22Rv1 (cell line): ENCODE measurements around the gene ASIC1.

Experiments
- H3K27ac ChIP-seq: fragments of 450-650 bp; 2 replicates; pipeline ENCODE4 v1.5.1; 2017
- ZFX ChIP-seq: fragments of 450-650 bp; IDR thresholded peaks from 2 replicates; pipeline ENCODE4 v1.6.1; 2017; ENCODE audit warnings: antibody characterized with exemption, borderline replicate concordance
- TF ChIP-seq, protein P1 (sequence below): fragments of 450-650 bp; IDR thresholded peaks from 2 replicates; pipeline ENCODE4 v1.5.1; 2017; ENCODE audit warnings: mild to moderate bottlenecking

Gene ASIC1

DNA sequence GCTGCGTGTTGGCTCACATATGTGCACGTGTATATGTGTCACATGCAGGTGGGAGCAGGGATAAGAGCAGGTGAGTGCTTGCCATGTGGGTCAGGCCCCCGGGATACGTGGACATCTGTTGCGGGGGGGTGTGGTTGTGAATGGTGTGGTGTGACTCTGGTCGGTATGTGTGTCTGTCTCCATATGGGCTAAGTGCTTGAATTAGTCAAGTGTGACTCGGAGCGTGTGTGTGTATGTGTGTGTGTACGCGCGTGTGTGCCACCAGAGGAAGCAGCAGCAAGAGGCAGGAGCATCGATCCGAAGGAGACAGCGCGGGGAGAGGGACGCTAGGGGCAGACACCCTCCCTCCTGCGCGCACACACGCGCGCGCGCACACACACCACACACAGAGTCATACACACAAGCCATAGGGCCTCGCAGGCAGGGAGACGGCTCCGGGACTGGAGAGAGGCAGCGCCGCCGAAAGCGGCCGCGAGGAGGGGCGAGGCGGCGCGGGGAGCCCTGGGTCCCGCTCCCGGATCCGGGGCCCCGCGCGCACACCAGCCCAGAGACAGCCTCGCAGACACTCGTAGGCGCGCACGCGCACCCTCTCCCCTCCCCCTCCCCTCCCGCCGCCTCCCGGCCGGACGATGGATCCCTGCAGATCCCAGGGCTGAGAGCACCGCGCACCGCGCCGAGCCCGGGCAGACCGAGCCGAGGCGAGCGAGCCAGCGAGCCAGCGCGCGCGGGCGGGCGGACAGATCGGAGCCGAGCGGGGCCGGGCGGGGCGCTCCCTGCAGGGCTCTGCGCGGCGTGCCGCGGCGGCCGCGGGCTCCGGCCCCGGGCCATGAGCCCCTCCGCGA, at the start of gene ASIC1:
TSS of gene ASIC1 (plus strand) at position 597 of the 842 bp plus-strand sequence. CDS start 1,171 bp downstream, outside the sequence.
- peak within 1 kb of the TSS; percentile 64 for H3K27ac ChIP-seq
- no peak for TF ChIP-seq ZFX
- TF ChIP-seq, protein P1, sequence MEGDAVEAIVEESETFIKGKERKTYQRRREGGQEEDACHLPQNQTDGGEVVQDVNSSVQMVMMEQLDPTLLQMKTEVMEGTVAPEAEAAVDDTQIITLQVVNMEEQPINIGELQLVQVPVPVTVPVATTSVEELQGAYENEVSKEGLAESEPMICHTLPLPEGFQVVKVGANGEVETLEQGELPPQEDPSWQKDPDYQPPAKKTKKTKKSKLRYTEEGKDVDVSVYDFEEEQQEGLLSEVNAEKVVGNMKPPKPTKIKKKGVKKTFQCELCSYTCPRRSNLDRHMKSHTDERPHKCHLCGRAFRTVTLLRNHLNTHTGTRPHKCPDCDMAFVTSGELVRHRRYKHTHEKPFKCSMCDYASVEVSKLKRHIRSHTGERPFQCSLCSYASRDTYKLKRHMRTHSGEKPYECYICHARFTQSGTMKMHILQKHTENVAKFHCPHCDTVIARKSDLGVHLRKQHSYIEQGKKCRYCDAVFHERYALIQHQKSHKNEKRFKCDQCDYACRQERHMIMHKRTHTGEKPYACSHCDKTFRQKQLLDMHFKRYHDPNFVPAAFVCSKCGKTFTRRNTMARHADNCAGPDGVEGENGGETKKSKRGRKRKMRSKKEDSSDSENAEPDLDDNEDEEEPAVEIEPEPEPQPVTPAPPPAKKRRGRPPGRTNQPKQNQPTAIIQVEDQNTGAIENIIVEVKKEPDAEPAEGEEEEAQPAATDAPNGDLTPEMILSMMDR, result peak; percentile 37

DNA sequence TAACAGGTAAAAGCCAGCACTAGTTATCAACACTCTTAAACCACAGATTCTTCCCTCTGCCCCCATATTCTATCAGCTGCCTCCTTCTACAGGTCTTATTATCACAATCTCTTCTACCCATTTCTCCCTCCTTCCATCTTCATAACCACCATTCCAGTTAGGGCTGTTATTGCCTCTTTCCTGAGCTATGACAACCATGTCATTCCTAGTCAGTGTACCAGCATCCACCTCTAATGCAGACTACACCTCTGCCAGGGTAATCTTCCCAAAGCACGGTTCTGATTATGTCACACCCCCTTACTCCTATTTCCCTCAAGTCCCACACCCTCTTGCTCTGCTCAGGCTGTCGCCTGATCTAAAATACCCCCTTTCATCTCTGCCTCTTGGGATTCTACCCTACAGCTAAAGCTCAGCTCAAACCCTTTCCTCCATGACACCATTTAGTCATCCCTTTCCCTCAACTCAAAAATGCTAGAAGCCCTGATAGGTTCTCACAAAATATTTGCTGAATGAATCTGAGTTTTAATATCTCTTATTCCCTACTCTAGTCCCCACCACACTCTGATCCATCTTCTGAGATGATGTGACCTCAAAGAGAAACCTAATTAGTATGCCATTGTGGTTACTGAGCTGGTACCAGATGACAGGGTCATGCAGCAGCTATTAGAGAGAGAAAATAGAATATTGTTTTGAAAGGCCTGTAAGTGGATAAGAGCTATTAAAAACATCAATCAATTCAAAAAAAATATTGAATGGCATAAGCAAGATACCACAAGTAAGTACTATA, 43.8 kb upstream of the ASIC1 start:
- no peak overlapping the region for H3K27ac ChIP-seq
- no peak for TF ChIP-seq ZFX
- TF ChIP-seq, protein P1, result no peak

DNA sequence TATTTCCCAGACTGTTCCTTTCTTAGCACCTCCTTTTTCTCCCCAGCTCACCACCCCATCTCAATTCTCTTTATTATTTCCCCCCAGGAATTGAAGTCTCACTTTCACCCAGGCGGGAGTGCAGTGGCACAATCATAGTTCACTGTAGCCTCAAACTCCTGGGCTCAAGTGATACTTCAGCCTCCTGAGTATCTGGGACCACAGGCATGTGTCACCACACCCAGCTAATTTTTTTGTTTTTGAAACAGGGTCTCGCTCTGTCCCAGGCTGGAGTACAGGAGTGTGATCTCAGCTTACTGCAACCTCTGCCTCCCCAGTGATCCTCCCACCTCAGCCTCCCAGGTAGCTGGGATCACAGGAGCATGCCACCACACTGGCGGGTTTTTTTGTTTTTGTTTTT, 43.1 kb upstream of the ASIC1 start:
- TF ChIP-seq, protein P1, result no peak
- TF ChIP-seq ZFX, result no peak
- H3K27ac ChIP-seq, result no peak overlapping the region

DNA sequence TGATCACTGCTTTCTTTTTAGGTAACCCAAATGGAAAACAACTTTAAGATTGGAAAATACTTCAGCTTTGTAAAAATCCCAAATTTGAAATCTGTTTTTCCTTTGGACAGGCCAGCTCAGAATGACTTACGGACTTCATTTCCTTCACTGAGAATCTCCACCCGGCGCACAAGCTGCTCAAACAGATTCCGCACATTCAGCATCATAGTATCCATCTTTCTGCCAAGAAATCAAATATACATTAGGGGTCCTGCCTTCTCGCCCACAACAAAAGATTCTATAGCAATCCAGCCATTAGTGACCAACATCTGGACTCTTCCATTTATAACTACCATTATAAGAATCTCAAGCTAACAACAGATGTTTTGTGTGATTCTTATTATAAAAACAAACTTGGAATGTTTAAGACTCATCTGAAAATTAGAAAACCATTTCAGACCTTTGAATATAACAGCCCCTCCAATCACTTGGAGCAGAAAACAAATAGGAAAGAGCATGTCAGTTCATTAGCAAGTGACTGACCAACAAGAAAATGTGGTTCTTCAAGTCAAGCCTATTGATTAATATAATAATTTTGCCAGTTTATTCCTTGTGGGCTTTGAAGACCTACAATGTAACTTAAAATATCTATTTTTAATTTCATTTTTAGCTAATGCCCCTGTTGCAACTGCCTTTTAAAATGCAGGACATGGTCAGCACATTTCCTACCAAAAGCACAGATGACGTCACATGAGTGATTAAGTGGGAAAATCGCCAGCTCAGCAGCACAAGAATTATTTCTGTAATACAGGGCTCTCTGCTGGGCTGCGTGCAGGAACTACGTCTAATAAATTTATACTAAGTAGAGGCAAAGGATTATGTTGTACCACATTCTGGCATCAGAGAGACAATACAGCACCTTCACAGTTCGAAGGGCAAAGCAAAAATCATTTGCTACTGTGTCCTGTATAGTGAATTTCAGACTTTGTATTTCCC, 40.6 kb upstream of the ASIC1 start:
- TF ChIP-seq ZFX, result no peak
- TF ChIP-seq, protein P1, result no peak
- no peak overlapping the region for H3K27ac ChIP-seq

DNA sequence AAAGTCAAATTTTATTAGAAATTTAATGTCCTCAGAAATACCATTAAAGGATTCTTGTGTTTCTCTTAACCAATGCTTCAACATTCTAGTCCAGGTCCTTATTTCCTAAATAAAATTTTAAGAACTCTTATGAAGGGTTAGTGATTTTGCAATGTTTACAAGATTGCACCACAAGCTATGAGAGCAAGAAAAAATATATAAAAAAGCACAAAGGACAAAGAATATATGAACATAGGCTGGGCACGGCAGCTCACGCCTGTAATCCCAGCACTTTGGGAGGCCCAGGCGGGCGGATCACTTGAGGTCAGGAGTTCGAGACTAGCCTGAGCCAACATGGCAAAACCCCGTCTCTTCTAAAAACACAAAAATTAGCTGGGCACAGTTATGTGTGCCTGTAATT, 39.8 kb upstream of the ASIC1 start:
- TF ChIP-seq, protein P1, result no peak
- TF ChIP-seq ZFX, result no peak
- H3K27ac ChIP-seq, result no peak overlapping the region

DNA sequence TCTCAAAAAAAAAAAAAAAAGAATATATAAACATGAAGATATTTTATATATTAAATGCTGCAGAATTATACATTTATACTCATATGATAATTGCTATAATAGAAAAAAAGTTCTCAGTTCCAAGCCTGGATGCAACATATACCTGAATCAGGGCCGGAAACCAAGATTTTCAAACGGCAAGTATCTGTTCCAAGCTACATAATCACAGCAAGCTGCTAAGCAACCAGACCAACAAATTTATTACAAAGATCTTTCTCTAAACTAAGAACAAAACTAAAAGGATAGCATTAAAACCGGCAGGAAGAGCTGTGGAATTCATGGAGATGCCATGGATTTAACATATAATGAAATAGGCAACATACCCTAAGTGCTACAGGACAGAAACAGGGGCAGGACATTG, 39.2 kb upstream of the ASIC1 start:
- no peak for TF ChIP-seq ZFX
- no peak overlapping the region for H3K27ac ChIP-seq

DNA sequence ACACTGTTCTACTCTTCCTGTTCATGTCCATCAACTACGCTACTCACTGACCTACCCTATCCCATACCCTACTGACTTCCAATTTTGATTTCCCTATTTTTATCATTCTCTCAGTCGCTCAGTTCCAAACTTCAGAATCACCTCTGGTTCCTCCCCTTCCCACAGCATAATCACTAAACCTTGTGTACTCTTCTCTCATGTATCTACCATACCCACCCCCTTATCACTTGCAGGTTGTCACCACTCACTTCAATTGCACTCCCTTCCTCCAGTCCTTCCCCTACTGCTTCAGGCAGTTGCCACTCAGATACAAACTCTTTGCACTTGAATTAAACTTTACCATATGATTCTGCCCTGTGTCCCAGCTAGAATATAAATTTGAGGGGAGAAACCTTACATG, 38.4 kb upstream of the ASIC1 start:
- no peak overlapping the region for H3K27ac ChIP-seq
- TF ChIP-seq, protein P1, result no peak
- no peak for TF ChIP-seq ZFX
